Small intestine (tissue), 16 donors: ENCODE measurements around the gene OXCT1. TPM values are rescaled to one million over a fixed set of nuclear protein-coding genes. Genes with fewer than 3 reads are reported as not detected.

Experiments
- DNase-seq, 2 donors: peaks; one replicate each; pipeline versions ENCODE4 v3.0.0 to v3.0.0-alpha.2; 2013
- FAIRE-seq: peaks from 2 replicates; lab custom pipeline; 2012; peaks lifted over from hg19 to GRCh38; lab: Jason Lieb, UNC
- H3K27ac ChIP-seq, 3 donors: one replicate each; pipeline ENCODE4 v1.5.1; 2013; ENCODE audit warnings: low read length in 2 of 3, mild to moderate bottlenecking in 2 of 3, control low read depth in 1 of 3, inconsistent platforms in 1 of 3, low read depth in 1 of 3, moderate library complexity in 1 of 3
- H3K27me3 ChIP-seq, 3 donors: one replicate each; pipeline ENCODE4 v1.6.1; 2013; ENCODE audit warnings: low read length in 3 of 3, inconsistent platforms in 1 of 3; ENCODE audit not compliant: control insufficient read depth in 3 of 3, insufficient read depth in 3 of 3
- H3K36me3 ChIP-seq, 3 donors: one replicate each; pipeline ENCODE4 v1.6.1; 2013; ENCODE audit warnings: low read length in 3 of 3, inconsistent platforms in 1 of 3, low read depth in 1 of 3, mild to moderate bottlenecking in 1 of 3, moderate library complexity in 1 of 3; ENCODE audit not compliant: control insufficient read depth in 3 of 3, insufficient read depth in 2 of 3
- H3K4me1 ChIP-seq, 3 donors: one replicate each; pipeline ENCODE4 v1.6.1; 2013; ENCODE audit warnings: low read length in 2 of 3, inconsistent platforms in 1 of 3, low read depth in 1 of 3, mild to moderate bottlenecking in 1 of 3, moderate library complexity in 1 of 3; ENCODE audit not compliant: control insufficient read depth in 3 of 3, insufficient read depth in 2 of 3
- H3K4me3 ChIP-seq, 3 donors: one replicate each; pipeline ENCODE4 v1.5.1; 2013; ENCODE audit warnings: low read length in 3 of 3, control low read depth in 1 of 3, inconsistent platforms in 1 of 3, low read depth in 1 of 3, mild to moderate bottlenecking in 1 of 3, moderate library complexity in 1 of 3
- H3K9me3 ChIP-seq, 2 donors: one replicate each; pipeline ENCODE4 v1.6.1; 2013; ENCODE audit warnings: low read depth in 1 of 2, low read length in 1 of 2; ENCODE audit not compliant: control insufficient read depth in 2 of 2, insufficient read depth in 1 of 2
- WGBS, 3 donors: extraction: QIAGEN DNeasy Blood & Tissue Kit; methylation state at CpG; one replicate each; pipeline ENCODE4 v1.1.7; 2013; 5-methylcytosine and 5-hydroxymethylcytosine counted together
- long read RNA-seq, 10 donors: transcript quantifications; one replicate each; lab custom pipeline, GENCODE V29; 2026
- polyA plus RNA-seq, 4 donors: library from polyadenylated mRNA; stranded (reverse) in 3 of 4; unstranded in 1 of 4; fragments of 200-250 nt in 3 of 4; fragments of 120-200 nt in 1 of 4; gene quantifications; one replicate each; pipeline versions ENCODE4 v1.2.1 to v1.2.3, GENCODE V29; 2013
- donor health status: healthy with polysubstance abuse.
- donor health status: control.
- donor health status: control.
- donor health status: Bipolar disorder and iron deficiency.
- donor health status: healthy.

Gene OXCT1
- 10 to 100 TPM in 2 of 4 donors, 1 to 10 TPM in 2; 2.9 to 29.8 (median 11.2) TPM for polyA plus RNA-seq
- long read RNA-seq, donor 1, transcript OXCT1-201 (17 exons, 3,388 nt), result major isoform, 5 of 9 reads
- long read RNA-seq, donor 1, partial matches to known transcripts, result 0 of 9 reads
- long read RNA-seq, donor 1, other reads (novel, unspliced or antisense), result 0 of 9 reads
- long read RNA-seq, donor 2, result 0 reads
- long read RNA-seq, donor 3, partial matches to known transcripts, result 0 of 1 reads
- long read RNA-seq, donor 3, other reads (novel, unspliced or antisense), result 0 of 1 reads
- long read RNA-seq, donor 4, partial matches to known transcripts, result 0 of 1 reads
- long read RNA-seq, donor 4, other reads (novel, unspliced or antisense), result 0 of 1 reads
- long read RNA-seq, donor 5, partial matches to known transcripts, result 0 of 2 reads
- long read RNA-seq, donor 5, other reads (novel, unspliced or antisense), result 0 of 2 reads
- long read RNA-seq, donor 6, partial matches to known transcripts, result 0 of 3 reads
- long read RNA-seq, donor 6, other reads (novel, unspliced or antisense), result 0 of 3 reads
- long read RNA-seq, donor 7, transcript OXCT1-203 (5 exons, 596 nt), result minor isoform, 15 of 102 reads
- long read RNA-seq, donor 7, transcript OXCT1-201 (17 exons, 3,388 nt), result major isoform, 37 of 102 reads
- long read RNA-seq, donor 7, partial matches to known transcripts, result 49 of 102 reads
- long read RNA-seq, donor 7, other reads (novel, unspliced or antisense), result 0 of 102 reads
- long read RNA-seq, donor 8, result 0 reads
- long read RNA-seq, donor 9, result 0 reads
- long read RNA-seq, donor 10, partial matches to known transcripts, result 0 of 8 reads
- long read RNA-seq, donor 10, other reads (novel, unspliced or antisense), result 0 of 8 reads

DNA sequence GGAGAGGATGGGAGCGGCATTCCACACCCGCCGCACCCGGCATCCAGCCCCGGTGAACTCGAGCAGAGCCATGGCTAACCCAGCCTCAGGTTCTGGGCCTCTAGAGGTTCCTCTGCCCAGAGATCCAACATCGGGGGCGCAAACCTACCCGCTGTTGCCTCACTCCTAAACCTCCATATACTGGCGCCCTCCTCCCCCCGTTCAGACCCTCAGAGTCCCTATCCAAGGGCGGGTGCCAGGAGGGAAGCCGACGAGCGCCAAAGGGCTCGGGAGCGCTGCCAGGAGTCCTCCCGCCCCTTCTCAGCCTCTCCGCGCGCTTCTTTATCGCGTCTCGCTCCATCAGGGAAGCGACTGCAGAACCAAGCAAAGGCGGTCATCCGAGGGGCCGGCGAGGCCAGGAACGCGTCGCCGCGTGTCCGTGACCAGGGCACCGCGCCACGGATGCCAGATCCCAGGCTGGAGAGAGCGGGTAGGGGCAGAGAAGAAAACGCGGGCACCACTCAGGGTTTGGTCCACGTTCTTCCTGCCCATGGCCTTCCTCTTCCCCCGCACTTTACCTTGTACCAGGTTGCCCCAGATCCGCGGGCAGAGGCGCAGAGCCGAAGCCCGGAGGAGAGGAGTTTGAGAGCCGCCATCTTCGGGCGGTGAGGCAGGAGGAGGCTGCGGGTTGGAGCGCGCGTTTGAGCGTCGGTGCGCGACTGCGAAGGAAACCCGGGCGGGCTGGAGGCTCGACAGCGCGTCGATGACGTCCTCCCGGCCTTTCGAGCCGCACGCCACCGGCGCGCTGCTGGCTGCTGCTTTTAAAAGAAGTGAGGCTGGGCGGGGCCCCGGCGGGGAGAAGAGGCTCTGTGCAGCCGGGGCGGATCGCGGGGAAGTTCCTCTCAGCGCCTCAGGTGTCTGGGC lies at the start of gene OXCT1:
OXCT1 (minus strand) TSS at position 702 of the 903 bp plus-strand sequence; CDS start at position 635, 67 bp downstream.
- Histone ChIP-seq H3K4me3 (peak within 1 kb of the TSS; percentile 60 to 92 (median 69)), H3K27me3 (no peaks in the 10 kb centered on the region), H3K27ac (peak within 1 kb of the TSS; percentile 45 to 95 (median 87)), H3K4me1 (peaks cover 0 to 6% (median 0%) of the 10 kb centered on the region in 3 donors), H3K36me3 (peaks cover 0 to 3% (median 0%) of the 10 kb centered on the region in 3 donors), H3K9me3 (no peaks in the 10 kb centered on the region)
- DNase-seq (peak; percentile 83 to 89), FAIRE-seq (no peak)
- WGBS, 3 donors, result 0 to 1% (median 0%) methylated on average over 74 to 82 of the region's 82 CpGs

GRCh38 chr5:41918105-41918504 lies 47.9 kb upstream of the OXCT1 start:
- FAIRE-seq, result no peak
- no peak for DNase-seq
- H3K27ac ChIP-seq, result no peak overlapping the region
- H3K4me1 ChIP-seq, result no peaks in the 10 kb centered on the region
- H3K9me3 ChIP-seq, result no peaks in the 10 kb centered on the region
- peaks cover 4 to 16% (median 7%) of the 10 kb centered on the region in 3 donors for H3K36me3 ChIP-seq
- WGBS, 3 donors, result 73 to 89% (median 78%) methylated on average over 2 of the region's 2 CpGs
- H3K4me3 ChIP-seq, result no peak overlapping the region
- no peaks in the 10 kb centered on the region for H3K27me3 ChIP-seq

DNA sequence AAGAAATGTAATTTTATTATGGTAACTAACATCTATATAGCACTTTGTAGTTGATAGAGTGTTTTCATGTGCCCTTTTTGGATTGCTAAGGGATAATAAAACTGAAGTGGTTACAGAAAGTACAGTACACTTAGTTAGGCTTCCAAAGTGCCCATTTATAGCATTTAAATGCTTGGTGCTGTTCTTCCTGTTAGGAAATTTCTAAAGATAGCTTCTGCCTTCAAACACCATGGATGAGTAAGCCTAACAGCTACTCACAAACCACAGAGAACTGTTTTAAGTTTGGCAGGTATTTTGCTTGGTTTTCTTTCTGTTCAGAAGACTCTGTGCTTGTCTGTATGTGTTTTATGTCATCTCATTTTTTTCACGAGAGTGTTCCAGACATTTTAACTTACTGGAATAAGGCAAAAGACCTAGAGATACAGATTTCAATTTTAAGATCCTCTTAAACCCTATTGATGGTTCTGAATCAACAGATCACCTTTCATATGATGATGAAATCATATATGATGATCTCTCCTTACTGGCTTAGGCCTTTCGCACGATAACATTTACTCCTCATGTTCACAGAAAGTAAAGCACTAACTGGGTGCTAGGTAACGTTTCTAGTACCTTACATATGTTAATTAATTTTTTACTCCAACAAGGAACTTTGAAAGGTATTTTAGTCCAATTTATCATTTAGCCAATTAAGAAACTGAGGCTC lies 38.3 kb upstream of the OXCT1 start:
- H3K27ac ChIP-seq, result no peak overlapping the region
- no peak for DNase-seq
- H3K36me3 ChIP-seq, result peaks cover 2 to 14% (median 4%) of the 10 kb centered on the region in 3 donors
- peaks cover 0 to 5% (median under 1%) of the 10 kb centered on the region in 3 donors for H3K4me1 ChIP-seq
- no peaks in the 10 kb centered on the region for H3K27me3 ChIP-seq
- 89 to 92% (median 92%) methylated on average over 4 of the region's 4 CpGs for WGBS, 3 donors
- no peaks in the 10 kb centered on the region for H3K9me3 ChIP-seq
- FAIRE-seq, result no peak
- no peak overlapping the region for H3K4me3 ChIP-seq

DNA sequence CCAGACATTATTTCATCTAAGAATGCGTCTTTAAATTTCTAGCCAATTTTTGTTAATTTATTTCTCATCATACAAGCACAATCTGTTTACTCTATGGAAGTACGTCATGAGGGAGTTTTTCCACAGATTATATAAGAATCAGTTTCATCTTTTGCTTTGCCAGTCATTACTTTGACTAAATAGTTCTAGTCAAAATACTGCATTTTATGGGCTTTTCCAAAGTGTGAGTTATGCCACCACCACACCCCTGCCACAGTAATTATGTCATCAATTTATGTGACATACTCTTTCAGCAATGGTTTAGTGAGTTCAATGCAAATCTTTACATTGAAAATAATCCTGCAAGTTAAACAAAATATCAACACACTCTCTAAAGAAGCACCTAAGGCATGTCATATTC lies 35.9 kb upstream of the OXCT1 start:
- Histone ChIP-seq H3K4me1 (peaks cover 0 to 5% (median 4%) of the 10 kb centered on the region in 3 donors), H3K9me3 (no peaks in the 10 kb centered on the region), H3K36me3 (peaks cover 2 to 6% (median 4%) of the 10 kb centered on the region in 3 donors), H3K4me3 (no peak overlapping the region), H3K27me3 (no peaks in the 10 kb centered on the region), H3K27ac (no peak overlapping the region)
- WGBS, 3 donors, result 81 to 95% (median 91%) methylated on average over 2 of the region's 2 CpGs
- DNase-seq (no peak), FAIRE-seq (no peak)

GRCh38 chr5:41903892-41904799 lies 33.9 kb upstream of the OXCT1 start, which contains the start of gene RIMOC1:
RIMOC1 (plus strand) TSS chr5:41904344; CDS start chr5:41904368, 24 bp downstream.
- peaks cover 0 to 3% (median 2%) of the 10 kb centered on the region in 3 donors for H3K36me3 ChIP-seq
- DNase-seq, result peak; percentile 99 to 100
- no peaks in the 10 kb centered on the region for H3K9me3 ChIP-seq
- peaks cover 0 to 5% (median 4%) of the 10 kb centered on the region in 3 donors for H3K4me1 ChIP-seq
- WGBS, 3 donors, result 0 to 1% (median 1%) methylated on average over 55 of the region's 55 CpGs
- H3K4me3 ChIP-seq, result peak within 1 kb of the TSS; percentile 68 to 88 (median 73)
- H3K27me3 ChIP-seq, result peaks cover 0 to under 1% (median 0%) of the 10 kb centered on the region in 3 donors
- H3K27ac ChIP-seq, result peak within 1 kb of the TSS; percentile 71 to 96 (median 84)
- peak; percentile 96 for FAIRE-seq

- Histone ChIP-seq H3K27me3 (peaks cover 0 to 4% (median 0%) of the 10 kb centered on the region in 3 donors), H3K4me3 (peak overlapping the region; percentile 43 to 68 (median 51)), H3K36me3 (peaks cover 0 to 2% (median 2%) of the 10 kb centered on the region in 3 donors), H3K9me3 (no peaks in the 10 kb centered on the region), H3K4me1 (peaks cover 0 to 5% (median 4%) of the 10 kb centered on the region in 3 donors), H3K27ac (peak overlapping the region; percentile 47 to 85 (median 72))
- no peak for FAIRE-seq
- DNase-seq, result no peak
- WGBS, 3 donors, result 38% methylated on average over 8 of the region's 8 CpGs
These were observed 33.2 kb upstream of the OXCT1 start for GRCh38 chr5:41903382-41903891.
